GM18909 (cell line): ENCODE measurements around the gene PTPRE.

Experiments used
- ATAC-seq: cut with Tn5 transposase; IDR thresholded peaks from one replicate; pipeline ENCODE4 v1.9.1; 2021; ENCODE audit warnings: mild to moderate bottlenecking; ENCODE audit not compliant: unreplicated experiment, poor library complexity

PTPRE gene

GRCh38 chr10:127945948-127946711 lies 39.2 kb downstream of the PTPRE start:
- ATAC-seq = no peak

GRCh38 chr10:127947211-127947610 lies 40.3 kb downstream of the PTPRE start:
- ATAC-seq = no peak

- ATAC-seq = no peak
Observed at GRCh38 chr10:127948791-127949190, 41.9 kb downstream of the PTPRE start.

GRCh38 chr10:127949831-127950230 lies 42.9 kb downstream of the PTPRE start:
- ATAC-seq = no peak

- ATAC-seq = no peak
Observed at GRCh38 chr10:127951861-127952574, 45.1 kb downstream of the PTPRE start.

GRCh38 chr10:127952575-127952869 lies 45.6 kb downstream of the PTPRE start:
- ATAC-seq = no peak

- no peak for ATAC-seq
Observed at GRCh38 chr10:127952918-127953317, 46.0 kb downstream of the PTPRE start.

GRCh38 chr10:127953876-127954275 lies 47.0 kb downstream of the PTPRE start:
- no peak for ATAC-seq

GRCh38 chr10:127959428-127959827 lies 52.5 kb downstream of the PTPRE start:
- ATAC-seq = no peak

- no peak for ATAC-seq
Observed at GRCh38 chr10:127961071-127961470, 54.2 kb downstream of the PTPRE start.

- ATAC-seq = no peak
Observed at GRCh38 chr10:127962205-127962604, 55.3 kb downstream of the PTPRE start.

GRCh38 chr10:127963136-127963535 lies 56.2 kb downstream of the PTPRE start:
- no peak for ATAC-seq

GRCh38 chr10:127964621-127965020 lies 57.7 kb downstream of the PTPRE start:
- ATAC-seq = no peak

- no peak for ATAC-seq
Observed at GRCh38 chr10:127966875-127967274, 60.0 kb downstream of the PTPRE start.

- no peak for ATAC-seq
Observed at GRCh38 chr10:127968027-127968441, 61.1 kb downstream of the PTPRE start.

GRCh38 chr10:127968659-127969058 lies 61.8 kb downstream of the PTPRE start:
- no peak for ATAC-seq

GRCh38 chr10:127971101-127971946 lies 64.4 kb downstream of the PTPRE start:
- no peak for ATAC-seq

GRCh38 chr10:127971963-127972615 lies 65.2 kb downstream of the PTPRE start:
- no peak for ATAC-seq

- ATAC-seq = no peak
Observed at GRCh38 chr10:127972751-127973357, 66.0 kb downstream of the PTPRE start.

GRCh38 chr10:127973791-127974311 lies 66.9 kb downstream of the PTPRE start:
- ATAC-seq = no peak
